Upper lobe of right lung (tissue), 1 donor: ENCODE results near the gene SULT2B1. TPM values are rescaled to one million over a fixed set of nuclear protein-coding genes. Genes with fewer than 3 reads are reported as not detected.
A peak's percentile ranks its signal among the peaks of the same experiment; 100 is the strongest.

Experiments used
- ATAC-seq: fragments of 200-7000 bp; cut with Tn5 transposase; one replicate; pipeline ENCODE4 v1.9.1; 2020; ENCODE audit warnings: mild to moderate bottlenecking, moderate library complexity
- DNase-seq: peaks from one replicate; pipeline ENCODE4 v3.0.0-alpha.2; 2020
- H3K27ac ChIP-seq: fragments of 200-600 bp; one replicate; pipeline ENCODE4 v1.8.0; 2022
- H3K27me3 ChIP-seq: fragments of 200-600 bp; one replicate; pipeline ENCODE4 v1.8.0; 2022; ENCODE audit warnings: mild to moderate bottlenecking
- H3K36me3 ChIP-seq: fragments of 200-600 bp; one replicate; pipeline ENCODE4 v1.8.0; 2022
- H3K4me1 ChIP-seq: fragments of 200-600 bp; one replicate; pipeline ENCODE4 v1.8.0; 2022
- H3K4me3 ChIP-seq: fragments of 200-600 bp; one replicate; pipeline ENCODE4 v1.8.0; 2022; ENCODE audit warnings: mild to moderate bottlenecking
- H3K9me3 ChIP-seq: fragments of 200-600 bp; one replicate; pipeline ENCODE4 v1.8.0; 2022
- CTCF ChIP-seq: fragments of 200-600 bp; IDR thresholded peaks from one replicate; pipeline ENCODE4 v1.8.0; 2022; ENCODE audit warnings: antibody characterized with exemption
- intact Hi-C: fragments of 100-400 bp; cut with DNase I; formaldehyde crosslinking; loops from one replicate; pipeline ENCODE4 v1.11.0; 2022
- total RNA-seq: library from RNA; stranded (reverse); fragmentation: NEBNext Ultra II Directional; extraction: Animal tissue kit (Norgen Biotek cat#: 25700); gene quantifications from one replicate; pipeline ENCODE4 v1.2.1, GENCODE V29; 2021
- donor health status: DM: no; HTN: yes; CAD: no; lungs with severe emphysema.

Gene SULT2B1
- total RNA-seq, 1 donor from 2014 or later = 20.4 TPM

- DNase-seq (no peak), ATAC-seq (no peak)
- intact Hi-C loops = no loop called here
- Histone ChIP-seq H3K36me3 (peaks cover 30% of the 10 kb centered on the region), H3K27me3 (no peaks in the 10 kb centered on the region), H3K4me3 (no peak overlapping the region), H3K9me3 (no peaks in the 10 kb centered on the region), H3K4me1 (peaks cover 27% of the 10 kb centered on the region), H3K27ac (peak overlapping the region; percentile 65)
- no peak for TF ChIP-seq CTCF
These were observed 63.5 kb downstream of the SULT2B1 start for GRCh38 chr19:48615231-48616040.

DNA sequence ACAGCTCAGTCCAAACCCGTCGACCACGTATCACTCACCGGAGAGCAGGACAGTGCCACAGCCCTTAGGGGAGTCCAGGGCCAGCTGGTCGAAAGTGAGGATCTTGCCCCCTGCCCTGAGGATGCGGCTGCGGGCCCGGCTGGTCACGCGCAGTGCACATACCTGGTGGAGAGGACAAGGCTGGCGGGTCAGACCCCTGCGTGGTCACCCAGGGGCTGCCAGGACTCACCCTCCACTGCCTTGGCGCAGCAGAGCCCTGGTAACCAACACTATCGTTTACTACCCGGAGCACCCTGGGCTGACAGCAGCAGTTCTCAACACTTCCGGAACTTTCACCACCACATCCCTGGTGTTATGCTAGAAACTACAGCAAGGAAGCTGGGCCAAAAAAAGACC lies 64.1 kb downstream of the SULT2B1 start:
- DNase-seq = no peak
- H3K9me3 ChIP-seq = no peaks in the 10 kb centered on the region
- intact Hi-C loops = no loop called here
- no peak for TF ChIP-seq CTCF
- peaks cover 27% of the 10 kb centered on the region for H3K4me1 ChIP-seq
- H3K27ac ChIP-seq = peak overlapping the region; percentile 65
- no peaks in the 10 kb centered on the region for H3K27me3 ChIP-seq
- peaks cover 30% of the 10 kb centered on the region for H3K36me3 ChIP-seq
- no peak overlapping the region for H3K4me3 ChIP-seq
- ATAC-seq = no peak

DNA sequence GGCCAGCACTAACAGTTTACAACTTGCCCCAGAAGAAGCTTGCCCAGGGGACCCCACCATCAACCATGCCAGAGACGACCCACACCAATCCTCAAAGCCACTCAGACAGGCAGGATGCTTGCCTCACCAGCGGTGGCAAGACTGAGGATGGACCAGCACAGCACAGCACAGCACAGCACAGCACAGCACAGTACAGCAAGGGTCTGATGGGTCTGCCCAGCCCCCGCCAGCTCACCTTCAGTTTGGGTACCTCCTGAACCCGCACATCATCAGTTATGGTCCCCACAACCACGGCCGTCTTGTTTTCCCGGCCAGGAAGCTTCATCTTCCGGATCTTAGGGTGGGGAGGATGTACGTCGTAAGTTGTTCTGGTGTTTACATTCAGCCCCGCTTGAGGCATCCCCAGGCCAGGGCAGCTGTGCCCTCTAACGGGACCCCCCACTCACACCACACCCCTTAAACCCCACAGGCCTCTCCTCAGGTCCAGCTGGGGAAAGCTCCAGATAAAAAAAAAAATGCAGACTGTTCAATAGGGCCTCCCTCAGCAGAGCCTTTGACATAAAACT lies 64.6 kb downstream of the SULT2B1 start:
- peaks cover 30% of the 10 kb centered on the region for H3K36me3 ChIP-seq
- H3K4me3 ChIP-seq = peak overlapping the region; percentile 90
- peaks cover 27% of the 10 kb centered on the region for H3K4me1 ChIP-seq
- H3K27me3 ChIP-seq = no peaks in the 10 kb centered on the region
- peak overlapping the region; percentile 11 for H3K27ac ChIP-seq
- intact Hi-C loops = no loop called here
- ATAC-seq (no peak), DNase-seq (no peak)
- no peaks in the 10 kb centered on the region for H3K9me3 ChIP-seq
- no peak for TF ChIP-seq CTCF

DNA sequence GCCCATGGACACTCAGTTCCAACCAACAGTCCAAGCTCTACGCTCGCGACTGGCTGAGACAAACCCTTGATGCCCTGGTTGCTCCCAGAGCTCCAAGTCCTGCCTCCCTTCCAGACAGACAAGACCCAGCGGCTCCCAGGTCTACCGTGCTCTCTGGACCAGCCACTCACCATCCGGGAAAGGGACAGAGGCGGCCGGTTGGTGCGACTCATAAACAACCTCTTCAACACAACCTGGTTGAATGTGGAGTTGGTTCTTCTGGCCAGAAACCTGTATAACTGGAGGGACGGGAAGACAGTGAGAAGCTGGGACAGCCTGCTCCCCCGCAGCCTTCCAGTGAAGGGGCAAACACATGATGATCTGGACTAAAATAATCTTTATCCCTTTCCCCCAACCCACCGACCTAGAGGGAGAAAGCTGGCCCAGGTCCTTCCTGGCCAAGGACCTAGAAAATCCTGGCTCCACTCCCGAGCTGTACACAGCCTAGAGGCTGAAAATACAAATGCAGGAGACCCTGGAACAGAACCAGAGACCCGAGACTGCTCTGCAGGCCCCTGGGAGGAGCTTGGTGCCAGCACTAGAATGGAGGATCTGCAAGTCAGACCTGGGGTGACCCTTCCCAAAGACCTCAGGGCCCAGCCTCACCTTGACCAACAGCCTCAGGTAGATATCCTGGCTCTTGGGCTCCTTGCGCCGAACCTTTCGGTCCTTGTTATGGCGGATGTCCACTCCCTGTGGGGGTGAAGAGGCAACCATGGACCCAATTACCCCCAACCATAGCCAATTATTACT lies 65.4 kb downstream of the SULT2B1 start:
- no peaks in the 10 kb centered on the region for H3K9me3 ChIP-seq
- TF ChIP-seq CTCF = no peak
- H3K4me1 ChIP-seq = peaks cover 27% of the 10 kb centered on the region
- peaks cover 30% of the 10 kb centered on the region for H3K36me3 ChIP-seq
- H3K27ac ChIP-seq = peak overlapping the region; percentile 93
- no peaks in the 10 kb centered on the region for H3K27me3 ChIP-seq
- peak overlapping the region; percentile 90 for H3K4me3 ChIP-seq
- intact Hi-C loops = no loop called here
- DNase-seq = no peak
- no peak for ATAC-seq

GRCh38 chr19:48618278-48618915 lies 66.4 kb downstream of the SULT2B1 start:
- DNase-seq (no peak), ATAC-seq (no peak)
- intact Hi-C loops = no loop called here
- Histone ChIP-seq H3K27me3 (no peaks in the 10 kb centered on the region), H3K9me3 (no peaks in the 10 kb centered on the region), H3K27ac (peak overlapping the region; percentile 93), H3K4me3 (peak overlapping the region; percentile 90), H3K4me1 (peaks cover 30% of the 10 kb centered on the region), H3K36me3 (peaks cover 30% of the 10 kb centered on the region)
- TF ChIP-seq CTCF = no peak
